Measurements from ENCODE around the gene GPR146. TPM values are rescaled to one million over a fixed set of nuclear protein-coding genes. Genes with fewer than 3 reads are reported as not detected.

Gene GPR146
- total RNA-seq, 1 experiment from 2014 or later, result 0.92 TPM

DNA sequence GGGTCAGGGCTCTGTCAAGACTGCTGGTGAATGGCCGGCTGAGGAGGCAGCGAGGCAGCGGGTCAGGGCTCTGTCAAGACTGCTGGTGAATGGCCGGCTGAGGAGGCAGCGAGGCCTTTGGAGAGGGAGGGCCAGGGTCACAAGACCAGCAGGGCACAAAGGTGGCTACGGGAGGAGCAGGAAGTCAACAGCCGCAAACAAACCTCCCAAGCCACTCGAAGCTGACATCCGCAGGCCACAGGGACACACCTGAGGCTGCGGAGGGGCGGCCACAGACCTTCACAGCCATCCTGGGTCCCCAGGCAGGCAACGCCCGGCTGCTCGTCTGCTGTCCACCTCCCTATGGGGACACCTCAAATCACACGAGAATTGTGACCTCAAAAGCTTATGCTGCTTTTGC lies 34.6 kb downstream of the GPR146 start:
- Mint-ChIP-seq H3K4me1 (no peaks in the 10 kb centered on the region), H3K36me3 (no peaks in the 10 kb centered on the region), H3K9me3 (no peaks in the 10 kb centered on the region), H3K27ac (peak overlapping the region; percentile 87), H3K4me3 (no peak overlapping the region), H3K27me3 (ENCODE audit: low read depth) (no peaks in the 10 kb centered on the region)
- no peak for DNase-seq (ENCODE audit: low spot score)
- POLR2A ChIA-PET, result no interaction called here
- TF ChIP-seq, protein P1, sequence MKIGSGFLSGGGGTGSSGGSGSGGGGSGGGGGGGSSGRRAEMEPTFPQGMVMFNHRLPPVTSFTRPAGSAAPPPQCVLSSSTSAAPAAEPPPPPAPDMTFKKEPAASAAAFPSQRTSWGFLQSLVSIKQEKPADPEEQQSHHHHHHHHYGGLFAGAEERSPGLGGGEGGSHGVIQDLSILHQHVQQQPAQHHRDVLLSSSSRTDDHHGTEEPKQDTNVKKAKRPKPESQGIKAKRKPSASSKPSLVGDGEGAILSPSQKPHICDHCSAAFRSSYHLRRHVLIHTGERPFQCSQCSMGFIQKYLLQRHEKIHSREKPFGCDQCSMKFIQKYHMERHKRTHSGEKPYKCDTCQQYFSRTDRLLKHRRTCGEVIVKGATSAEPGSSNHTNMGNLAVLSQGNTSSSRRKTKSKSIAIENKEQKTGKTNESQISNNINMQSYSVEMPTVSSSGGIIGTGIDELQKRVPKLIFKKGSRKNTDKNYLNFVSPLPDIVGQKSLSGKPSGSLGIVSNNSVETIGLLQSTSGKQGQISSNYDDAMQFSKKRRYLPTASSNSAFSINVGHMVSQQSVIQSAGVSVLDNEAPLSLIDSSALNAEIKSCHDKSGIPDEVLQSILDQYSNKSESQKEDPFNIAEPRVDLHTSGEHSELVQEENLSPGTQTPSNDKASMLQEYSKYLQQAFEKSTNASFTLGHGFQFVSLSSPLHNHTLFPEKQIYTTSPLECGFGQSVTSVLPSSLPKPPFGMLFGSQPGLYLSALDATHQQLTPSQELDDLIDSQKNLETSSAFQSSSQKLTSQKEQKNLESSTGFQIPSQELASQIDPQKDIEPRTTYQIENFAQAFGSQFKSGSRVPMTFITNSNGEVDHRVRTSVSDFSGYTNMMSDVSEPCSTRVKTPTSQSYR (CRISPR knock-in tag; IDR thresholded peaks at IDR 0.05), result no peak
- no peak for TF ChIP-seq TEAD1 (CRISPR knock-in tag; IDR thresholded peaks at IDR 0.05)
- TF ChIP-seq, protein P2, sequence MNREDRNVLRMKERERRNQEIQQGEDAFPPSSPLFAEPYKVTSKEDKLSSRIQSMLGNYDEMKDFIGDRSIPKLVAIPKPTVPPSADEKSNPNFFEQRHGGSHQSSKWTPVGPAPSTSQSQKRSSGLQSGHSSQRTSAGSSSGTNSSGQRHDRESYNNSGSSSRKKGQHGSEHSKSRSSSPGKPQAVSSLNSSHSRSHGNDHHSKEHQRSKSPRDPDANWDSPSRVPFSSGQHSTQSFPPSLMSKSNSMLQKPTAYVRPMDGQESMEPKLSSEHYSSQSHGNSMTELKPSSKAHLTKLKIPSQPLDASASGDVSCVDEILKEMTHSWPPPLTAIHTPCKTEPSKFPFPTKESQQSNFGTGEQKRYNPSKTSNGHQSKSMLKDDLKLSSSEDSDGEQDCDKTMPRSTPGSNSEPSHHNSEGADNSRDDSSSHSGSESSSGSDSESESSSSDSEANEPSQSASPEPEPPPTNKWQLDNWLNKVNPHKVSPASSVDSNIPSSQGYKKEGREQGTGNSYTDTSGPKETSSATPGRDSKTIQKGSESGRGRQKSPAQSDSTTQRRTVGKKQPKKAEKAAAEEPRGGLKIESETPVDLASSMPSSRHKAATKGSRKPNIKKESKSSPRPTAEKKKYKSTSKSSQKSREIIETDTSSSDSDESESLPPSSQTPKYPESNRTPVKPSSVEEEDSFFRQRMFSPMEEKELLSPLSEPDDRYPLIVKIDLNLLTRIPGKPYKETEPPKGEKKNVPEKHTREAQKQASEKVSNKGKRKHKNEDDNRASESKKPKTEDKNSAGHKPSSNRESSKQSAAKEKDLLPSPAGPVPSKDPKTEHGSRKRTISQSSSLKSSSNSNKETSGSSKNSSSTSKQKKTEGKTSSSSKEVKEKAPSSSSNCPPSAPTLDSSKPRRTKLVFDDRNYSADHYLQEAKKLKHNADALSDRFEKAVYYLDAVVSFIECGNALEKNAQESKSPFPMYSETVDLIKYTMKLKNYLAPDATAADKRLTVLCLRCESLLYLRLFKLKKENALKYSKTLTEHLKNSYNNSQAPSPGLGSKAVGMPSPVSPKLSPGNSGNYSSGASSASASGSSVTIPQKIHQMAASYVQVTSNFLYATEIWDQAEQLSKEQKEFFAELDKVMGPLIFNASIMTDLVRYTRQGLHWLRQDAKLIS (CRISPR knock-in tag; IDR thresholded peaks at IDR 0.05; ENCODE audit: borderline replicate concordance), result no peak
- CTCF ChIA-PET, result interaction anchor here (1.6 to 2.8 kb wide), 3 partner anchors 13 to 104 kb away, joined by 3 to 8 read pairs (median 6); no protein-coding TSS in a partner anchor
- no peak for ATAC-seq

DNA sequence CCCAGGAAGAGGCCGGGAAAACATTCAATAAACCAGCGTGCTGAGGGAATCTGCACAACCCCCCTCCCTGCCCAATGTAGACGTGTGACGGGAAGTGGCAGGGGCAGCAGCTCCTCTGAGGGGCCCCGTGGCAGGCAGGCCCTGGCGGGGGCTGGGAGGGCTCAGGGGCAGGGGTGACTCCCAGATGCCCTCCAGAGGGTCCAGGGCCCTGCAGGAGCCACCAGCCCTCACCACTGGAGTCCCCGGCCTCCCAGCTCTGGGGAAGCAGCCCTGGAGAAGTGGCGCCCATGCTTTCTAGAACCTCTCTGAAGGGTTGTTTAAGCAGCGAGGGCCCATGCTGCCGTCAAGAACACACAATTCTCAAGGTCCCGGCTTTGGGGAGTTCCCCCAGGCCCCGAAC lies 35.2 kb downstream of the GPR146 start:
- H3K4me1 Mint-ChIP-seq, result no peaks in the 10 kb centered on the region
- DNase-seq (ENCODE audit: low spot score) (no peak), ATAC-seq (no peak)
- H3K9me3 Mint-ChIP-seq, result no peaks in the 10 kb centered on the region
- peak overlapping the region; percentile 87 for H3K27ac Mint-ChIP-seq
- H3K27me3 Mint-ChIP-seq (ENCODE audit: low read depth), result no peaks in the 10 kb centered on the region
- ChIA-PET POLR2A (no interaction called here), CTCF (interaction anchor here (1.6 to 2.8 kb wide), 3 partner anchors 14 to 103 kb away, joined by 3 to 8 read pairs (median 6); no protein-coding TSS in a partner anchor)
- no peaks in the 10 kb centered on the region for H3K36me3 Mint-ChIP-seq
- H3K4me3 Mint-ChIP-seq, result no peak overlapping the region
- TF ChIP-seq NR2C2 (CRISPR knock-in tag; IDR thresholded peaks at IDR 0.05) (no peak), ELF4 (CRISPR knock-in tag; IDR thresholded peaks at IDR 0.05; ENCODE audit: low read depth) (no peak)
- TF ChIP-seq, protein P3, sequence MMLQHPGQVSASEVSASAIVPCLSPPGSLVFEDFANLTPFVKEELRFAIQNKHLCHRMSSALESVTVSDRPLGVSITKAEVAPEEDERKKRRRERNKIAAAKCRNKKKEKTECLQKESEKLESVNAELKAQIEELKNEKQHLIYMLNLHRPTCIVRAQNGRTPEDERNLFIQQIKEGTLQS (CRISPR knock-in tag; conservative IDR thresholded peaks at IDR 0.05), result no peak
- TF ChIP-seq, protein P4, sequence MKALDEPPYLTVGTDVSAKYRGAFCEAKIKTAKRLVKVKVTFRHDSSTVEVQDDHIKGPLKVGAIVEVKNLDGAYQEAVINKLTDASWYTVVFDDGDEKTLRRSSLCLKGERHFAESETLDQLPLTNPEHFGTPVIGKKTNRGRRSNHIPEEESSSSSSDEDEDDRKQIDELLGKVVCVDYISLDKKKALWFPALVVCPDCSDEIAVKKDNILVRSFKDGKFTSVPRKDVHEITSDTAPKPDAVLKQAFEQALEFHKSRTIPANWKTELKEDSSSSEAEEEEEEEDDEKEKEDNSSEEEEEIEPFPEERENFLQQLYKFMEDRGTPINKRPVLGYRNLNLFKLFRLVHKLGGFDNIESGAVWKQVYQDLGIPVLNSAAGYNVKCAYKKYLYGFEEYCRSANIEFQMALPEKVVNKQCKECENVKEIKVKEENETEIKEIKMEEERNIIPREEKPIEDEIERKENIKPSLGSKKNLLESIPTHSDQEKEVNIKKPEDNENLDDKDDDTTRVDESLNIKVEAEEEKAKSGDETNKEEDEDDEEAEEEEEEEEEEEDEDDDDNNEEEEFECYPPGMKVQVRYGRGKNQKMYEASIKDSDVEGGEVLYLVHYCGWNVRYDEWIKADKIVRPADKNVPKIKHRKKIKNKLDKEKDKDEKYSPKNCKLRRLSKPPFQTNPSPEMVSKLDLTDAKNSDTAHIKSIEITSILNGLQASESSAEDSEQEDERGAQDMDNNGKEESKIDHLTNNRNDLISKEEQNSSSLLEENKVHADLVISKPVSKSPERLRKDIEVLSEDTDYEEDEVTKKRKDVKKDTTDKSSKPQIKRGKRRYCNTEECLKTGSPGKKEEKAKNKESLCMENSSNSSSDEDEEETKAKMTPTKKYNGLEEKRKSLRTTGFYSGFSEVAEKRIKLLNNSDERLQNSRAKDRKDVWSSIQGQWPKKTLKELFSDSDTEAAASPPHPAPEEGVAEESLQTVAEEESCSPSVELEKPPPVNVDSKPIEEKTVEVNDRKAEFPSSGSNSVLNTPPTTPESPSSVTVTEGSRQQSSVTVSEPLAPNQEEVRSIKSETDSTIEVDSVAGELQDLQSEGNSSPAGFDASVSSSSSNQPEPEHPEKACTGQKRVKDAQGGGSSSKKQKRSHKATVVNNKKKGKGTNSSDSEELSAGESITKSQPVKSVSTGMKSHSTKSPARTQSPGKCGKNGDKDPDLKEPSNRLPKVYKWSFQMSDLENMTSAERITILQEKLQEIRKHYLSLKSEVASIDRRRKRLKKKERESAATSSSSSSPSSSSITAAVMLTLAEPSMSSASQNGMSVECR (CRISPR knock-in tag; IDR thresholded peaks at IDR 0.05; ENCODE audit: borderline replicate concordance), result no peak
- TF ChIP-seq, protein P5, sequence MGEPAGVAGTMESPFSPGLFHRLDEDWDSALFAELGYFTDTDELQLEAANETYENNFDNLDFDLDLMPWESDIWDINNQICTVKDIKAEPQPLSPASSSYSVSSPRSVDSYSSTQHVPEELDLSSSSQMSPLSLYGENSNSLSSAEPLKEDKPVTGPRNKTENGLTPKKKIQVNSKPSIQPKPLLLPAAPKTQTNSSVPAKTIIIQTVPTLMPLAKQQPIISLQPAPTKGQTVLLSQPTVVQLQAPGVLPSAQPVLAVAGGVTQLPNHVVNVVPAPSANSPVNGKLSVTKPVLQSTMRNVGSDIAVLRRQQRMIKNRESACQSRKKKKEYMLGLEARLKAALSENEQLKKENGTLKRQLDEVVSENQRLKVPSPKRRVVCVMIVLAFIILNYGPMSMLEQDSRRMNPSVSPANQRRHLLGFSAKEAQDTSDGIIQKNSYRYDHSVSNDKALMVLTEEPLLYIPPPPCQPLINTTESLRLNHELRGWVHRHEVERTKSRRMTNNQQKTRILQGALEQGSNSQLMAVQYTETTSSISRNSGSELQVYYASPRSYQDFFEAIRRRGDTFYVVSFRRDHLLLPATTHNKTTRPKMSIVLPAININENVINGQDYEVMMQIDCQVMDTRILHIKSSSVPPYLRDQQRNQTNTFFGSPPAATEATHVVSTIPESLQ (CRISPR knock-in tag; IDR thresholded peaks at IDR 0.05), result no peak
- TF ChIP-seq, protein P6, sequence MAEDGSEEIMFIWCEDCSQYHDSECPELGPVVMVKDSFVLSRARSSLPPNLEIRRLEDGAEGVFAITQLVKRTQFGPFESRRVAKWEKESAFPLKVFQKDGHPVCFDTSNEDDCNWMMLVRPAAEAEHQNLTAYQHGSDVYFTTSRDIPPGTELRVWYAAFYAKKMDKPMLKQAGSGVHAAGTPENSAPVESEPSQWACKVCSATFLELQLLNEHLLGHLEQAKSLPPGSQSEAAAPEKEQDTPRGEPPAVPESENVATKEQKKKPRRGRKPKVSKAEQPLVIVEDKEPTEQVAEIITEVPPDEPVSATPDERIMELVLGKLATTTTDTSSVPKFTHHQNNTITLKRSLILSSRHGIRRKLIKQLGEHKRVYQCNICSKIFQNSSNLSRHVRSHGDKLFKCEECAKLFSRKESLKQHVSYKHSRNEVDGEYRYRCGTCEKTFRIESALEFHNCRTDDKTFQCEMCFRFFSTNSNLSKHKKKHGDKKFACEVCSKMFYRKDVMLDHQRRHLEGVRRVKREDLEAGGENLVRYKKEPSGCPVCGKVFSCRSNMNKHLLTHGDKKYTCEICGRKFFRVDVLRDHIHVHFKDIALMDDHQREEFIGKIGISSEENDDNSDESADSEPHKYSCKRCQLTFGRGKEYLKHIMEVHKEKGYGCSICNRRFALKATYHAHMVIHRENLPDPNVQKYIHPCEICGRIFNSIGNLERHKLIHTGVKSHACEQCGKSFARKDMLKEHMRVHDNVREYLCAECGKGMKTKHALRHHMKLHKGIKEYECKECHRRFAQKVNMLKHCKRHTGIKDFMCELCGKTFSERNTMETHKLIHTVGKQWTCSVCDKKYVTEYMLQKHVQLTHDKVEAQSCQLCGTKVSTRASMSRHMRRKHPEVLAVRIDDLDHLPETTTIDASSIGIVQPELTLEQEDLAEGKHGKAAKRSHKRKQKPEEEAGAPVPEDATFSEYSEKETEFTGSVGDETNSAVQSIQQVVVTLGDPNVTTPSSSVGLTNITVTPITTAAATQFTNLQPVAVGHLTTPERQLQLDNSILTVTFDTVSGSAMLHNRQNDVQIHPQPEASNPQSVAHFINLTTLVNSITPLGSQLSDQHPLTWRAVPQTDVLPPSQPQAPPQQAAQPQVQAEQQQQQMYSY (CRISPR knock-in tag; IDR thresholded peaks at IDR 0.05), result no peak
- TF ChIP-seq, protein P7, sequence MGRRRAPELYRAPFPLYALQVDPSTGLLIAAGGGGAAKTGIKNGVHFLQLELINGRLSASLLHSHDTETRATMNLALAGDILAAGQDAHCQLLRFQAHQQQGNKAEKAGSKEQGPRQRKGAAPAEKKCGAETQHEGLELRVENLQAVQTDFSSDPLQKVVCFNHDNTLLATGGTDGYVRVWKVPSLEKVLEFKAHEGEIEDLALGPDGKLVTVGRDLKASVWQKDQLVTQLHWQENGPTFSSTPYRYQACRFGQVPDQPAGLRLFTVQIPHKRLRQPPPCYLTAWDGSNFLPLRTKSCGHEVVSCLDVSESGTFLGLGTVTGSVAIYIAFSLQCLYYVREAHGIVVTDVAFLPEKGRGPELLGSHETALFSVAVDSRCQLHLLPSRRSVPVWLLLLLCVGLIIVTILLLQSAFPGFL (CRISPR knock-in tag; IDR thresholded peaks at IDR 0.05; ENCODE audit: borderline replicate concordance), result no peak
- TF ChIP-seq, protein P8, sequence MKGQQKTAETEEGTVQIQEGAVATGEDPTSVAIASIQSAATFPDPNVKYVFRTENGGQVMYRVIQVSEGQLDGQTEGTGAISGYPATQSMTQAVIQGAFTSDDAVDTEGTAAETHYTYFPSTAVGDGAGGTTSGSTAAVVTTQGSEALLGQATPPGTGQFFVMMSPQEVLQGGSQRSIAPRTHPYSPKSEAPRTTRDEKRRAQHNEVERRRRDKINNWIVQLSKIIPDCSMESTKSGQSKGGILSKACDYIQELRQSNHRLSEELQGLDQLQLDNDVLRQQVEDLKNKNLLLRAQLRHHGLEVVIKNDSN (CRISPR knock-in tag; IDR thresholded peaks at IDR 0.05), result no peak
